ENCODE data around the gene CACNA2D3.

- no peak for TF ChIP-seq CTCF (conservative IDR thresholded peaks at IDR 0.05 in 1 of 2, IDR thresholded peaks at IDR 0.05 in 1 of 2; ENCODE audit: extremely low read depth in 1 of 2, insufficient read depth in 1 of 2, low read depth in 1 of 2, low read length in 2 of 2)
- no peak for TF ChIP-seq EZH2 (IDR thresholded peaks at IDR 0.05; ENCODE audit: borderline replicate concordance, low read length)
These were observed 120.9 kb downstream of the CACNA2D3 start for GRCh38 chr3:54243056-54243931.
